Central memory CD8-positive, alpha-beta T cell (primary cell): ENCODE measurements around the gene AQP12B.
A peak's percentile ranks its signal among the peaks of the same experiment; 100 is the strongest.

ENCODE experiments used
- ATAC-seq: fragments of 150-1000 bp; cut with Tn5 transposase; replicated peaks from 2 replicates; pipeline ENCODE4 v1.10.0; 2022; ENCODE audit warnings: mild to moderate bottlenecking, moderate FRiP score, moderate number of reproducible peaks; ENCODE audit not compliant: poor library complexity, severe bottlenecking; ENCODE audit errors: extremely low read depth
- DNase-seq, 2 donors: peaks; one replicate each; pipeline ENCODE4 v3.0.0; 2021; ENCODE audit warnings: low spot score in 2 of 2
- H3K27ac Mint-ChIP-seq: one replicate; pipeline ENCODE4 v1.8.0; 2022; ENCODE audit warnings: low read depth, mild to moderate bottlenecking, moderate library complexity, mixed read lengths
- H3K27me3 Mint-ChIP-seq: one replicate; pipeline ENCODE4 v1.8.0; 2022; ENCODE audit warnings: mixed read lengths
- H3K36me3 Mint-ChIP-seq: one replicate; pipeline ENCODE4 v1.8.0; 2022; ENCODE audit warnings: mild to moderate bottlenecking, moderate library complexity, mixed read lengths; ENCODE audit not compliant: insufficient read depth
- H3K4me1 Mint-ChIP-seq: one replicate; pipeline ENCODE4 v1.8.0; 2022; ENCODE audit warnings: mixed read lengths
- H3K4me3 Mint-ChIP-seq: one replicate; pipeline ENCODE4 v1.8.0; 2022; ENCODE audit warnings: mild to moderate bottlenecking, moderate library complexity, mixed read lengths
- H3K9me3 Mint-ChIP-seq: one replicate; pipeline ENCODE4 v1.8.0; 2022; ENCODE audit warnings: mixed read lengths

AQP12B gene

GRCh38 chr2:240713928-240714746 is 31.5 kb upstream of the AQP12B start:
- Mint-ChIP-seq H3K27ac (no peak overlapping the region), H3K4me1 (no peaks in the 10 kb centered on the region), H3K36me3 (no peaks in the 10 kb centered on the region), H3K27me3 (peaks cover 20% of the 10 kb centered on the region), H3K9me3 (no peaks in the 10 kb centered on the region), H3K4me3 (no peak overlapping the region)
- ATAC-seq (no peak), DNase-seq (no peak)

- Mint-ChIP-seq H3K4me1 (no peaks in the 10 kb centered on the region), H3K9me3 (no peaks in the 10 kb centered on the region), H3K36me3 (no peaks in the 10 kb centered on the region), H3K27me3 (peaks cover 21% of the 10 kb centered on the region), H3K27ac (no peak overlapping the region), H3K4me3 (no peak overlapping the region)
- no peak for DNase-seq
- no peak for ATAC-seq
Observed at GRCh38 chr2:240713071-240713927, 30.6 kb upstream of the AQP12B start.

- no peaks in the 10 kb centered on the region for H3K4me1 Mint-ChIP-seq
- H3K9me3 Mint-ChIP-seq: no peaks in the 10 kb centered on the region
- ATAC-seq (no peak), DNase-seq (no peak)
- no peaks in the 10 kb centered on the region for H3K36me3 Mint-ChIP-seq
- H3K4me3 Mint-ChIP-seq: no peak overlapping the region
- H3K27ac Mint-ChIP-seq: no peak overlapping the region
- H3K27me3 Mint-ChIP-seq: peaks cover 21% of the 10 kb centered on the region
Observed at GRCh38 chr2:240712121-240712520, 29.4 kb upstream of the AQP12B start.

- Mint-ChIP-seq H3K4me1 (no peaks in the 10 kb centered on the region), H3K9me3 (no peaks in the 10 kb centered on the region), H3K36me3 (no peaks in the 10 kb centered on the region)
Observed at GRCh38 chr2:240711701-240712100, 29.0 kb upstream of the AQP12B start.

GRCh38 chr2:240711296-240711695 is 28.6 kb upstream of the AQP12B start:
- no peak overlapping the region for H3K27ac Mint-ChIP-seq
- H3K27me3 Mint-ChIP-seq: peaks cover 21% of the 10 kb centered on the region
- no peak for ATAC-seq
- no peak for DNase-seq
- H3K4me1 Mint-ChIP-seq: no peaks in the 10 kb centered on the region
- H3K4me3 Mint-ChIP-seq: no peak overlapping the region
- no peaks in the 10 kb centered on the region for H3K36me3 Mint-ChIP-seq
- H3K9me3 Mint-ChIP-seq: no peaks in the 10 kb centered on the region

More at GRCh38 chr2:240711701-240712100, 29.0 kb upstream of the AQP12B start:
- H3K27ac Mint-ChIP-seq: no peak overlapping the region
- peaks cover 21% of the 10 kb centered on the region for H3K27me3 Mint-ChIP-seq
- no peak overlapping the region for H3K4me3 Mint-ChIP-seq
- DNase-seq (no peak), ATAC-seq (no peak)

GRCh38 chr2:240708457-240708856 is 25.8 kb upstream of the AQP12B start:
- H3K27me3 Mint-ChIP-seq: peaks cover 41% of the 10 kb centered on the region
- peaks cover 13% of the 10 kb centered on the region for H3K4me1 Mint-ChIP-seq
- DNase-seq (no peak), ATAC-seq (no peak)
- H3K27ac Mint-ChIP-seq: no peak overlapping the region
- H3K36me3 Mint-ChIP-seq: peaks cover 4% of the 10 kb centered on the region
- H3K4me3 Mint-ChIP-seq: no peak overlapping the region
- H3K9me3 Mint-ChIP-seq: no peaks in the 10 kb centered on the region

GRCh38 chr2:240707821-240708220 is 25.1 kb upstream of the AQP12B start:
- H3K27ac Mint-ChIP-seq: no peak overlapping the region
- peaks cover 4% of the 10 kb centered on the region for H3K36me3 Mint-ChIP-seq
- peaks cover 47% of the 10 kb centered on the region for H3K27me3 Mint-ChIP-seq
- ATAC-seq (no peak), DNase-seq (no peak)
- no peaks in the 10 kb centered on the region for H3K9me3 Mint-ChIP-seq
- H3K4me1 Mint-ChIP-seq: peaks cover 13% of the 10 kb centered on the region
- H3K4me3 Mint-ChIP-seq: no peak overlapping the region

- Mint-ChIP-seq H3K36me3 (peaks cover 4% of the 10 kb centered on the region), H3K9me3 (no peaks in the 10 kb centered on the region), H3K27ac (no peak overlapping the region), H3K4me1 (peaks cover 13% of the 10 kb centered on the region), H3K27me3 (peaks cover 49% of the 10 kb centered on the region), H3K4me3 (no peak overlapping the region)
- DNase-seq: no peak
- ATAC-seq: no peak
Observed at GRCh38 chr2:240707043-240707756, 24.5 kb upstream of the AQP12B start.

GRCh38 chr2:240705204-240705791 is 22.6 kb upstream of the AQP12B start:
- DNase-seq: no peak
- Mint-ChIP-seq H3K9me3 (no peaks in the 10 kb centered on the region), H3K27ac (peak overlapping the region; percentile 16), H3K4me3 (peak overlapping the region; percentile 57), H3K4me1 (peaks cover 13% of the 10 kb centered on the region), H3K36me3 (peaks cover 4% of the 10 kb centered on the region), H3K27me3 (peaks cover 37% of the 10 kb centered on the region)
- ATAC-seq: no peak

- peaks cover 13% of the 10 kb centered on the region for H3K4me1 Mint-ChIP-seq
- H3K36me3 Mint-ChIP-seq: peaks cover 4% of the 10 kb centered on the region
- H3K27me3 Mint-ChIP-seq: peaks cover 34% of the 10 kb centered on the region
- ATAC-seq (peak; percentile 36), DNase-seq (no peak)
- peak overlapping the region; percentile 57 for H3K4me3 Mint-ChIP-seq
- H3K27ac Mint-ChIP-seq: peak overlapping the region; percentile 16
- H3K9me3 Mint-ChIP-seq: no peaks in the 10 kb centered on the region
Observed at GRCh38 chr2:240704651-240705050, 22.0 kb upstream of the AQP12B start.

GRCh38 chr2:240703417-240704341 is 21.0 kb upstream of the AQP12B start:
- ATAC-seq: no peak
- no peak for DNase-seq
- Mint-ChIP-seq H3K9me3 (no peaks in the 10 kb centered on the region), H3K4me3 (no peak overlapping the region), H3K4me1 (peaks cover 13% of the 10 kb centered on the region), H3K27me3 (peaks cover 27% of the 10 kb centered on the region), H3K36me3 (peaks cover 4% of the 10 kb centered on the region), H3K27ac (no peak overlapping the region)
